Measurements from ENCODE around the gene SLC45A2.
"Not testable (repeated sequence)": the region's sequence is repeated elsewhere in the genome, so short reads cannot be mapped to it uniquely, and the experiment has no call there.

The SLC45A2 gene

DNA sequence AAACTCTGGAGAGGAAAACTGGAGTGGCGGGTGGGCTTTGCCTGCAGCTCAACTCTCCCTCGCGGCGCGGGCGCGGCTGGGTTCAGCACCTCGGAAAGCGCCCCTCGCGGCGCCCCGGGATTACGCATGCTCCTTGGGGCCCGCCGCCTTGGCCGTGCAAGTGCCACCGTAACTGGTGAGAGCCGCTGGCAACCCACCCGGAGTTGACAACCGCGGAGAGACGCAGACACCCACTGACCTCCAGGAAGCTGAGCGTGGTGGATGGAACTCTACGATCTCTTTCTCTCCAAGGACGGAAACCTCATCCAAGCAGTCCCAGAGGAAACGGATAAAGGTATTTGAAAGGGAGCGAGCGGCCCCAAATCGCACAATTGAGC lies 48.5 kb downstream of the SLC45A2 start:
- Histone ChIP-seq H3K27me3 (ENCODE audit: control insufficient read depth, insufficient read depth, low read length) (peaks cover 26% of the 10 kb centered on the region), H3K27ac (ENCODE audit: low read length) (no peak overlapping the region), H3K9ac (ENCODE audit: low read length) (no peak overlapping the region), H3K4me1 (ENCODE audit: control insufficient read depth, low read depth, low read length) (peaks cover 5% of the 10 kb centered on the region), H3K36me3 (ENCODE audit: control insufficient read depth, low read depth, low read length) (no peaks in the 10 kb centered on the region), H3K9me3 (ENCODE audit: control insufficient read depth, low read depth, low read length) (no peaks in the 10 kb centered on the region), H3K4me3 (ENCODE audit: low read length) (peak overlapping the region; percentile 72)

GRCh38 chr5:33934176-33934575 lies 50.3 kb downstream of the SLC45A2 start:
- peaks cover 14% of the 10 kb centered on the region for H3K4me1 ChIP-seq (ENCODE audit: control insufficient read depth, low read depth, low read length)
- no peak overlapping the region for H3K9ac ChIP-seq (ENCODE audit: low read length)
- peaks cover 26% of the 10 kb centered on the region for H3K27me3 ChIP-seq (ENCODE audit: control insufficient read depth, insufficient read depth, low read length)
- no peaks in the 10 kb centered on the region for H3K36me3 ChIP-seq (ENCODE audit: control insufficient read depth, low read depth, low read length)
- H3K9me3 ChIP-seq (ENCODE audit: control insufficient read depth, low read depth, low read length) = no peaks in the 10 kb centered on the region
- no peak overlapping the region for H3K27ac ChIP-seq (ENCODE audit: low read length)
- no peak overlapping the region for H3K4me3 ChIP-seq (ENCODE audit: low read length)

GRCh38 chr5:33933723-33934169 lies 50.7 kb downstream of the SLC45A2 start:
- no peak overlapping the region for H3K9ac ChIP-seq (ENCODE audit: low read length)
- H3K4me3 ChIP-seq (ENCODE audit: low read length) = no peak overlapping the region
- peaks cover 15% of the 10 kb centered on the region for H3K4me1 ChIP-seq (ENCODE audit: control insufficient read depth, low read depth, low read length)
- peaks cover 26% of the 10 kb centered on the region for H3K27me3 ChIP-seq (ENCODE audit: control insufficient read depth, insufficient read depth, low read length)
- no peaks in the 10 kb centered on the region for H3K36me3 ChIP-seq (ENCODE audit: control insufficient read depth, low read depth, low read length)
- H3K9me3 ChIP-seq (ENCODE audit: control insufficient read depth, low read depth, low read length) = no peaks in the 10 kb centered on the region
- no peak overlapping the region for H3K27ac ChIP-seq (ENCODE audit: low read length)

GRCh38 chr5:33931136-33931535 lies 53.4 kb downstream of the SLC45A2 start:
- Histone ChIP-seq H3K4me1 (ENCODE audit: control insufficient read depth, low read depth, low read length) (peaks cover 28% of the 10 kb centered on the region), H3K9me3 (ENCODE audit: control insufficient read depth, low read depth, low read length) (no peaks in the 10 kb centered on the region), H3K4me3 (ENCODE audit: low read length) (no peak overlapping the region), H3K9ac (ENCODE audit: low read length) (no peak overlapping the region), H3K27me3 (ENCODE audit: control insufficient read depth, insufficient read depth, low read length) (peaks cover 10% of the 10 kb centered on the region), H3K27ac (ENCODE audit: low read length) (no peak overlapping the region), H3K36me3 (ENCODE audit: control insufficient read depth, low read depth, low read length) (no peaks in the 10 kb centered on the region)

- H3K4me1 ChIP-seq (ENCODE audit: control insufficient read depth, low read depth, low read length) = peaks cover 28% of the 10 kb centered on the region
- no peaks in the 10 kb centered on the region for H3K36me3 ChIP-seq (ENCODE audit: control insufficient read depth, low read depth, low read length)
- no peaks in the 10 kb centered on the region for H3K9me3 ChIP-seq (ENCODE audit: control insufficient read depth, low read depth, low read length)
- H3K27me3 ChIP-seq (ENCODE audit: control insufficient read depth, insufficient read depth, low read length) = no peaks in the 10 kb centered on the region
- no peak overlapping the region for H3K27ac ChIP-seq (ENCODE audit: low read length)
- H3K4me3 ChIP-seq (ENCODE audit: low read length) = no peak overlapping the region
- H3K9ac ChIP-seq (ENCODE audit: low read length) = no peak overlapping the region
Measured at GRCh38 chr5:33929925-33930690, 54.4 kb downstream of the SLC45A2 start.

DNA sequence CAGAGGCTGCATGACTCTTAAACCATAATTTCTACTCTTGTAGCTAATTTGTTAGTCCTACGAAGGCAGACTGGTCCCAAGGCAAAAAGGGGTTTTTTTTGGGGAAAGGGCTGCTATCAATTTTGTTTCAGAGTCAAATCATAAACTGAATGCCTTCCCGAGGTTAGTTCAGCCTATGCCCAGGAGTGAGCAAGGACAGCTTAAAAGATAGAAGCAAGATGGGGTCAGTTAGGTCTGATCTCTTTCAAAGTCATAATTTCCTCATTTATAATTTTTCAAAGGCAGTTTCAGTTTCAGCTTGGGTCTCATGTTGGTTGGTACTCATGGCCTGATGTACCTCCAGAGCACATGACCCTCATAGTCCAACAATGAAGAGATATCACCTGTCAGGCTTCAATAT lies 56.2 kb downstream of the SLC45A2 start:
- Histone ChIP-seq H3K4me3 (ENCODE audit: low read length) (no peak overlapping the region), H3K9me3 (ENCODE audit: control insufficient read depth, low read depth, low read length) (no peaks in the 10 kb centered on the region)

DNA sequence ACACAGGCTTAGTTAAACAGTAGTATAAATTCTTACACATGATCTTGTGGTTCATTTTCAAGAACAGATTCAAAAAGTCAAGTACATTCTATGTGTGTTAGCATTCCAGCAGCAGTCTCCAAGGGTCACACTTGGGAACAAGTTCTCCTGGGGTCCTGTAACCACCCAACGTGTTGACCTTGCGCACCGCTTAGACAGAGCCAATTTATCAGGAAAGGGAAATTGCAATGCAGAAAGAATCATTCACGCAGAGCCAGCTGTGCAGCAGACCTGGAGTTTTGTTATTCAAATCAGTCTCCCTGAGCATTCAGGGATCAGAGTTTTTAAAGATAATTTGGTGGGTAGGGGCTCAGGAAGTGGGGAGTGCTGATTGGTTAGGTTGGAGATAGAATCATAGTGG lies 56.8 kb downstream of the SLC45A2 start:
- no peak overlapping the region for H3K9ac ChIP-seq (ENCODE audit: low read length)
- no peak overlapping the region for H3K4me3 ChIP-seq (ENCODE audit: low read length)
- no peaks in the 10 kb centered on the region for H3K9me3 ChIP-seq (ENCODE audit: control insufficient read depth, low read depth, low read length)
- no peaks in the 10 kb centered on the region for H3K36me3 ChIP-seq (ENCODE audit: control insufficient read depth, low read depth, low read length)
- no peaks in the 10 kb centered on the region for H3K27me3 ChIP-seq (ENCODE audit: control insufficient read depth, insufficient read depth, low read length)
- peaks cover 28% of the 10 kb centered on the region for H3K4me1 ChIP-seq (ENCODE audit: control insufficient read depth, low read depth, low read length)
- H3K27ac ChIP-seq (ENCODE audit: low read length) = no peak overlapping the region

More for the DNA sequence above, 56.2 kb downstream of the SLC45A2 start:
- Histone ChIP-seq H3K9ac (ENCODE audit: low read length) (no peak overlapping the region), H3K4me1 (ENCODE audit: control insufficient read depth, low read depth, low read length) (peaks cover 28% of the 10 kb centered on the region), H3K27me3 (ENCODE audit: control insufficient read depth, insufficient read depth, low read length) (no peaks in the 10 kb centered on the region), H3K36me3 (ENCODE audit: control insufficient read depth, low read depth, low read length) (no peaks in the 10 kb centered on the region), H3K27ac (ENCODE audit: low read length) (no peak overlapping the region)

DNA sequence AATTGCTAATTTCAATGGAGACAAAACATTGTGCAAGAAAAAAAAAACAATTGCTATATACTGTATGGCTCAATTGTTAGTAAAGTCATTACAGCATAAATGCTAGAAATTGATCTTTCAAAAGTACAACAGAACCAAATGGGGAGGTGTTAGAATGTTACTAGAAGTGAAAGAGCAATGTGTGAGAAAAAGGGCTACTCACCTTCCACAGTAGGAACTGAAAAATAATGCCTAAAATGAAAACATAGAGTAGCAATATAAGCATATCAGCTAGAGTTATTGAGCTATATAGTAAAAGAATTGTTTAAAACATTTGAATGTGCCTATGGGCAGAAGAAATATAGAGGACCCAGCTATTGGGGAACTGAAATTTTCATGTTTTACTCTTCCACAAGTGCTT lies 59.2 kb downstream of the SLC45A2 start:
- Histone ChIP-seq H3K4me3 (ENCODE audit: low read length) (no peak overlapping the region), H3K36me3 (ENCODE audit: control insufficient read depth, low read depth, low read length) (no peaks in the 10 kb centered on the region), H3K27me3 (ENCODE audit: control insufficient read depth, insufficient read depth, low read length) (no peaks in the 10 kb centered on the region), H3K27ac (ENCODE audit: low read length) (no peak overlapping the region), H3K9me3 (ENCODE audit: control insufficient read depth, low read depth, low read length) (no peaks in the 10 kb centered on the region), H3K4me1 (ENCODE audit: control insufficient read depth, low read depth, low read length) (peaks cover 16% of the 10 kb centered on the region), H3K9ac (ENCODE audit: low read length) (no peak overlapping the region)

- no peaks in the 10 kb centered on the region for H3K4me1 ChIP-seq (ENCODE audit: control insufficient read depth, low read depth, low read length)
- no peak overlapping the region for H3K4me3 ChIP-seq (ENCODE audit: low read length)
- H3K36me3 ChIP-seq (ENCODE audit: control insufficient read depth, low read depth, low read length) = no peaks in the 10 kb centered on the region
- no peaks in the 10 kb centered on the region for H3K27me3 ChIP-seq (ENCODE audit: control insufficient read depth, insufficient read depth, low read length)
- no peak overlapping the region for H3K27ac ChIP-seq (ENCODE audit: low read length)
- H3K9ac ChIP-seq (ENCODE audit: low read length) = no peak overlapping the region
- H3K9me3 ChIP-seq (ENCODE audit: control insufficient read depth, low read depth, low read length) = no peaks in the 10 kb centered on the region
Measured at GRCh38 chr5:33921002-33921401, 63.5 kb downstream of the SLC45A2 start.

GRCh38 chr5:33914844-33915243 lies 69.6 kb downstream of the SLC45A2 start:
- H3K27ac ChIP-seq (ENCODE audit: low read length); H3K9ac ChIP-seq (ENCODE audit: low read length); H3K9me3 ChIP-seq (ENCODE audit: control insufficient read depth, low read depth, low read length): not testable (repeated sequence)

DNA sequence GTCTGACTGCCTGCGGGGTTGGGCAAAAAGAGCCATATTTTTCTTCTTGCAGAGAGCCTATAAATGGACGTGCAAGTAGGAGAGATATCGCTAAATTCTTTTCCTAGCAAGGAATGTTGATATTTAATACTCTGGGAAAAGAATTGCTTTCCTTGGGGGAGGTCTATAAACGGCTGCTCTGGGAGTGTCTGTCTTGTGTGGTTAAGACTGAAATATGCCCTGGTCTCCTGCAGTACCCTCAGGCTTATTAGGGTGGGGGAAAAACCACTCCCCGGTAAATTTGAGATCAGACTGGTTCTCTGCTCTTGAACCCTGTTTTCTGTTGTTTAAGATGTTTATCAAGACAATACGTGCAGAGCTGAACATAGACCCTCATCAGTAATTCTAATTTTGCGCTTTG lies 78.2 kb downstream of the SLC45A2 start:
- not testable (repeated sequence) for H3K27me3 ChIP-seq (ENCODE audit: control insufficient read depth, insufficient read depth, low read length); H3K4me3 ChIP-seq (ENCODE audit: low read length); H3K9me3 ChIP-seq (ENCODE audit: control insufficient read depth, low read depth, low read length); H3K27ac ChIP-seq (ENCODE audit: low read length); H3K9ac ChIP-seq (ENCODE audit: low read length); H3K4me1 ChIP-seq (ENCODE audit: control insufficient read depth, low read depth, low read length); H3K36me3 ChIP-seq (ENCODE audit: control insufficient read depth, low read depth, low read length)

More at GRCh38 chr5:33914844-33915243, 69.6 kb downstream of the SLC45A2 start:
- not testable (repeated sequence) for H3K27me3 ChIP-seq (ENCODE audit: control insufficient read depth, insufficient read depth, low read length); H3K4me3 ChIP-seq (ENCODE audit: low read length); H3K4me1 ChIP-seq (ENCODE audit: control insufficient read depth, low read depth, low read length); H3K36me3 ChIP-seq (ENCODE audit: control insufficient read depth, low read depth, low read length)

DNA sequence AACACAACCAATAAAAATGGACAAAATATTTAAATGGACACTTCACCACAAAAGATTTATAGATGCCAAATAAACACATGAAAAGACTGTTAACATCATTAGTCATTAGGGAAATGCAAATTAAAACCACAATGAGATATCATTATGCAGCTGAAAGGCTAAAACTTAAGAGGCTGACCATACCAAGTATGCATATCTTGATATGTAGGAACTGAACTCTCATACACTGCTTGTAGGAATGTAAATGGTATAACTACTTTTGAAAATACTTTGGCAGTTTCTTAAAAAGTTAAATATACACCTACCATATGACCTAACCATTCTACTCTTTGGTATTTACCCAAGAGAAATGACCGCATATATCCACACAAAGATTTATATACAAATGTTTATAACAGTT lies 79.1 kb downstream of the SLC45A2 start:
- Histone ChIP-seq H3K36me3 (ENCODE audit: control insufficient read depth, low read depth, low read length) (no peaks in the 10 kb centered on the region), H3K4me3 (ENCODE audit: low read length) (no peak overlapping the region), H3K4me1 (ENCODE audit: control insufficient read depth, low read depth, low read length) (no peaks in the 10 kb centered on the region), H3K27me3 (ENCODE audit: control insufficient read depth, insufficient read depth, low read length) (no peaks in the 10 kb centered on the region), H3K27ac (ENCODE audit: low read length) (no peak overlapping the region), H3K9me3 (ENCODE audit: control insufficient read depth, low read depth, low read length) (peaks cover 9% of the 10 kb centered on the region), H3K9ac (ENCODE audit: low read length) (no peak overlapping the region)

All from iPS-18a (cell line).